ENCODE measurements around the gene PTPRK.

- no peak for TF ChIP-seq CTCF (IDR thresholded peaks at IDR 0.05)
- TF ChIP-seq POLR2A (IDR thresholded peaks at IDR 0.05) = no peak
Measured at GRCh38 chr6:128265706-128266105, 254.7 kb downstream of the PTPRK start.
